Ovary (tissue), 9 donors: Measurements from ENCODE around the gene TRAF3. TPM values are rescaled to one million over a fixed set of nuclear protein-coding genes. Genes with fewer than 3 reads are reported as not detected.

Source experiments
- DNase-seq, 5 donors: peaks; one replicate each; pipeline ENCODE4 v3.0.0-alpha.2; 2019 to 2020
- H3K27ac ChIP-seq, 2 donors: fragments of 200-600 bp; one replicate each; pipeline versions ENCODE4 v1.5.1 to v1.8.0; 2019 to 2022
- H3K27me3 ChIP-seq: fragments of 200-600 bp; one replicate; pipeline ENCODE4 v1.8.0; 2022
- H3K36me3 ChIP-seq: fragments of 200-600 bp; sonication (generic); one replicate; pipeline ENCODE4 v1.5.1; 2019
- H3K4me1 ChIP-seq: one replicate; pipeline ENCODE4 v1.8.1; 2013; ENCODE audit warnings: mild to moderate bottlenecking, moderate library complexity; ENCODE audit not compliant: insufficient read depth
- H3K4me3 ChIP-seq: fragments of 200-600 bp; sonication (generic); one replicate; pipeline ENCODE4 v1.5.1; 2017
- H3K9me3 ChIP-seq, 2 donors: fragments of 200-600 bp in 1 of 2; sonication (generic) in 1 of 2; one replicate each; pipeline versions ENCODE4 v1.5.1 to v1.8.1; 2013 to 2019; ENCODE audit warnings: mild to moderate bottlenecking in 1 of 2, moderate library complexity in 1 of 2
- EP300 ChIP-seq: sonication (generic); formaldehyde crosslinking; IDR thresholded peaks from one replicate; pipeline ENCODE4 v1.6.1; 2017; ENCODE audit warnings: antibody characterized with exemption
- POLR2A ChIP-seq: fragments of 450-650 bp; IDR thresholded peaks from one replicate; pipeline ENCODE4 v1.6.1; 2017; ENCODE audit warnings: antibody characterized with exemption, mild to moderate bottlenecking, moderate library complexity
- WGBS, 3 donors: extraction: QIAGEN DNeasy Blood & Tissue Kit in 1 of 3; methylation state at CpG; one replicate each; pipeline versions ENCODE4 v1.1.5 to v1.1.7; 2013 to 2017; 5-methylcytosine and 5-hydroxymethylcytosine counted together
- intact Hi-C, 4 donors: fragments of 100-400 bp; cut with DNase I; formaldehyde crosslinking; loops; one replicate each; pipeline versions ENCODE4 v1.11.0 to v1.15.1; 2022 to 2023
- polyA plus RNA-seq, 2 donors: library from polyadenylated mRNA; stranded (reverse); fragments of 200-250 nt in 1 of 2; fragments of 350-450 nt in 1 of 2; fragmentation: Illumina TruSeq in 1 of 2; extraction: RNeasy Lipid Tissue Mini Kit (QIAGEN cat#74804) in 1 of 2; gene quantifications; one replicate each; pipeline ENCODE4 v1.2.3, GENCODE V29; 2013 to 2014
- total RNA-seq, 7 donors: library from RNA; depleted of rRNA in 2 of 7; stranded (reverse); fragments of >200 nt in 2 of 7; fragmentation: NEBNext Ultra II Directional in 3 of 7; extraction: Animal tissue kit (Norgen Biotek cat#: 25700) in 3 of 7; gene quantifications; one replicate each; pipeline versions ENCODE4 v1.1.0 to v1.2.4, GENCODE V29; 2016 to 2023
- TF ChIP-seq, protein P1 (sequence below), 3 donors: fragments of 450-650 bp in 2 of 3; fragments of 200-600 bp in 1 of 3; IDR thresholded peaks; one replicate each; pipeline versions ENCODE4 v1.5.1 to v1.8.0; 2016 to 2022; ENCODE audit warnings: antibody characterized with exemption in 3 of 3, mild to moderate bottlenecking in 1 of 3
- donor health status: DM: no; HTN: no; CAD: no; lungs with moderate emphysema.
- donor health status: DM: no; HTN: no; CAD: no.
- donor health status: Bipolar disorder and iron deficiency.
- donor health status: DM: yes; HTN: yes; CAD: no.
- donor health status: DM: no; HTN: no; CAD: no.
- donor health status: DM: yes; HTN: yes; CAD: no.

TRAF3 gene
- total and polyA plus RNA-seq, 9 donors, result 2.9 to 17.0 (median 11.4) TPM

DNA sequence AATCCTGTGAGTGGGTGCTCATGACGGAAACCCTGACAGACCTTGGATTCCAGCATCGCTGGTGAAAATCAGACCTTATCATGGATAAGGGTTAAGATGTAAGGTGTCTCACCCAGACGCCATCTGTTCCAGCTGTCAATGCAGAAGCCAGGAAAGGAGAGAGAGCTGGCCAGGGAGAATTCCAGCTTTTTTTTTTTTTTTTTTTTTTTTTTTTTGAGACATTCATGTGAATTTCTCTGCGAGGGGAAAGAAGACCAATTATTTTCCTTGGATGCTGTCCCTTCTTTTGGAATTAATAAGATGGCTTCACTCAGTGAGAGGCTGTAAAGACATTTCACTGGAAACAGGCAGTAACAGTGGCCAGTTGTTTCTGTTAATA, 1.8 kb downstream of the TRAF3 start:
- no peaks in the 10 kb centered on the region for H3K27me3 ChIP-seq
- 20 to 32% (median 30%) methylated on average over 4 of the region's 4 CpGs for WGBS, 3 donors
- intact Hi-C loops, result no loop called here
- no peak for DNase-seq
- no peaks in the 10 kb centered on the region for H3K9me3 ChIP-seq
- peak overlapping the region; percentile 51 for H3K4me3 ChIP-seq
- H3K4me1 ChIP-seq, result no peaks in the 10 kb centered on the region
- no peak overlapping the region for H3K27ac ChIP-seq
- TF ChIP-seq EP300 (no peak), POLR2A (no peak)
- TF ChIP-seq, protein P1, sequence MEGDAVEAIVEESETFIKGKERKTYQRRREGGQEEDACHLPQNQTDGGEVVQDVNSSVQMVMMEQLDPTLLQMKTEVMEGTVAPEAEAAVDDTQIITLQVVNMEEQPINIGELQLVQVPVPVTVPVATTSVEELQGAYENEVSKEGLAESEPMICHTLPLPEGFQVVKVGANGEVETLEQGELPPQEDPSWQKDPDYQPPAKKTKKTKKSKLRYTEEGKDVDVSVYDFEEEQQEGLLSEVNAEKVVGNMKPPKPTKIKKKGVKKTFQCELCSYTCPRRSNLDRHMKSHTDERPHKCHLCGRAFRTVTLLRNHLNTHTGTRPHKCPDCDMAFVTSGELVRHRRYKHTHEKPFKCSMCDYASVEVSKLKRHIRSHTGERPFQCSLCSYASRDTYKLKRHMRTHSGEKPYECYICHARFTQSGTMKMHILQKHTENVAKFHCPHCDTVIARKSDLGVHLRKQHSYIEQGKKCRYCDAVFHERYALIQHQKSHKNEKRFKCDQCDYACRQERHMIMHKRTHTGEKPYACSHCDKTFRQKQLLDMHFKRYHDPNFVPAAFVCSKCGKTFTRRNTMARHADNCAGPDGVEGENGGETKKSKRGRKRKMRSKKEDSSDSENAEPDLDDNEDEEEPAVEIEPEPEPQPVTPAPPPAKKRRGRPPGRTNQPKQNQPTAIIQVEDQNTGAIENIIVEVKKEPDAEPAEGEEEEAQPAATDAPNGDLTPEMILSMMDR (IDR thresholded peaks at IDR 0.05), result no peak
- H3K36me3 ChIP-seq, result no peaks in the 10 kb centered on the region

DNA sequence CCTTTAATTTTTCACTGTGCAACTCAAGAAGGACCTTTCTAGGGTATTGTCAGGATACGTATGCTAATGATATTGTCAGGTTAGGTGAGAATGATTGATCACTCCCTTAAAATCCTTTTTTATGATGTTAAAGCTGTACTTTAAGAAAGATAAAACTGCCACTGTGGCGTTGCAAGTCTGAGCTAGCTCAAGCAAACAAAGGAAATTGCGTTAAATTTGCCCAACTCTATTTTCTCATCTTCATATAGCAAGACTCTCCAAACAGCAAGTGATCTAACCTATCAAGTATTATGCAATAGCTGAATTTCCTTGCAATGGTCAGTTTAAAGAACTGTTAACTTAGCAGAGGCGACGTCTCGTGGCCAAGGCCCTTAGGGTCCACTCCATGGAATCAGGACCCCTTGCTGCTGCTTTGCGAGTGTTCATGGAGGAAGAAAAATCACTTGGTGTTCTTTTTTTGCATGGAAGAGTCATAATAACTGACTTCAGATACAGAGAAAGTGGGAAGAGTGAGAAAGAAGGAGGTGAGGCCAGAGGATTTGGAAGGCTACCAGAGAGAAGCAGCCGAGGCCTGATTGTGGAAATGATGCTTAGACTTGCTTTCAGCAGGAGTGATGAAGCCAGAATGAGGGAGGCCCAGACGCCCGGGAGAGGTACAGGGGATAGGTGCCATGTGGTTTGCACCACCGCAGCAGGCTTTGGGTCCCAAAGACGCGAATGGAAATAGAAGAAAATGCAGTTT, 2.5 kb downstream of the TRAF3 start:
- H3K27ac ChIP-seq, result no peak overlapping the region
- H3K9me3 ChIP-seq, result no peaks in the 10 kb centered on the region
- no peak overlapping the region for H3K4me3 ChIP-seq
- intact Hi-C loops, result no loop called here
- 88 to 94% (median 88%) methylated on average over 13 of the region's 13 CpGs for WGBS, 3 donors
- TF ChIP-seq, protein P1 (IDR thresholded peaks at IDR 0.05), result no peak
- TF ChIP-seq EP300, result no peak
- no peak for TF ChIP-seq POLR2A
- no peak for DNase-seq
- no peaks in the 10 kb centered on the region for H3K4me1 ChIP-seq
- H3K36me3 ChIP-seq, result no peaks in the 10 kb centered on the region
- no peaks in the 10 kb centered on the region for H3K27me3 ChIP-seq

DNA sequence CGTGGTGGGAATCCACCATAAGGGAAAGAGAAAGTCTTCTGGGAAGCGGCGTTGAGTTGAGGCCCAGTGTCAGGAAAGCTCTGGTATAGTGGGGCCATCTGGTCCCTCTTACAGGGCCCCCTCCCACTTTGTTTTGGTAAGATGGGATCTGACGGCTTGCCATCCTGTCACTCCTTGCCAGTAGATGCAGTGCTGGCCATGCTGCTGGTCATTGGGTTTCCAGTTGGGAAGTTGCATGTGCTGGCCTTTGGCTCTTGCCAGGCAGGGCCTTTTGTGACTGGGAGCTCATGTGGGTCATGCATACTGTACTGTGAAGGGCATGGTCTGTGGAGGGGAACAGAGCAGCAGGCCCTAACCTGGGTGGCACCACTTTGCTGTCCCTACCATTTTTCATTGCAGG, 3.8 kb downstream of the TRAF3 start:
- intact Hi-C loops, result no loop called here
- H3K4me3 ChIP-seq, result no peak overlapping the region
- WGBS, 3 donors, result 96 to 99% (median 97%) methylated on average over 4 of the region's 4 CpGs
- no peaks in the 10 kb centered on the region for H3K36me3 ChIP-seq
- H3K4me1 ChIP-seq, result no peaks in the 10 kb centered on the region
- TF ChIP-seq, protein P1 (IDR thresholded peaks at IDR 0.05), result no peak
- no peak for TF ChIP-seq POLR2A
- TF ChIP-seq EP300, result no peak
- H3K27me3 ChIP-seq, result no peaks in the 10 kb centered on the region
- H3K27ac ChIP-seq, result no peak overlapping the region
- no peak for DNase-seq
- H3K9me3 ChIP-seq, result no peaks in the 10 kb centered on the region

DNA sequence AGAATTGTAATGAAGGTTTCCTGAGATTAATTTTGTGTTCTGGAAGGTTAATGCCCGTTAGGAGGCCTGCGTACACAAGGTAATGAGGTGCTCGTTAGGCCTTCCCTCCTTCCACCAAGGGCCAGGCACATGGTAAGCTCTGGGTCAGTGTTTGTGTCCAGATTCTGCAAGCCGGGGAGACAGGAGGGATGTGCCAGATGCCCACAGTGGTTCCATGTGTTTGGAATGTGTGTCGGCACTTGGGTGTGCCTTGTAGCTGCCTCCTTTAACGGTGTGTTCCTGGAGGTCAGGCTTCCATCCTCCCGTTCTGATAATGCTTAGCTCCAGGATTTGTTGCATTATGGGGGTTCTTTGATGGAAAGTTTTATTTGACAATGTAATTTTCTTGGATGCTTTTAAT, 5.7 kb downstream of the TRAF3 start:
- no peak for DNase-seq
- Histone ChIP-seq H3K4me1 (no peaks in the 10 kb centered on the region), H3K27ac (no peak overlapping the region), H3K4me3 (no peak overlapping the region), H3K36me3 (no peaks in the 10 kb centered on the region), H3K9me3 (no peaks in the 10 kb centered on the region), H3K27me3 (no peaks in the 10 kb centered on the region)
- WGBS, 3 donors, result 85 to 89% (median 88%) methylated on average over 7 of the region's 7 CpGs
- intact Hi-C loops, result no loop called here
- TF ChIP-seq, protein P1 (IDR thresholded peaks at IDR 0.05), result no peak
- no peak for TF ChIP-seq EP300
- TF ChIP-seq POLR2A, result no peak
